ENCODE measurements around the gene CADPS2.

The CADPS2 gene

DNA sequence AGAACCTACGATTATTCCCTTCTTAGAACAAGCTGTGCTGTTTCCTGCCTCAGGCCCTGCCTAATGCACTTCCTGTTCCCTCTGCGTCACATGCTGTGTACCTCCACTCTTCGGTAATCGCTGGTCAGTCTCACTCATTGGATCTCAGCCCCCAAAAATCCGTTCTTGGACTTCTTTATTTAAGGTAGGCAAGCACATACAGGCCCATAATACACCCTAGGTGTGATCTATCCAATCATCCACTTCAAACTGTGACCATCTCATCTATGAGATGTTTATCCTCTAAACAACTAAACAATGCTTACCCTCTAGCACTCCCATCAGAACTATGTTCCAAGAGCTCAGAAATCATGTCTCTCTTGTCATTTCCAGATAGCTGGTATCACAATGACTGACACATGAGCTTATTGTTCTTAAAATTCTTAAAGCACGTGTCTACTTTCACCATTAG lies 83.9 kb downstream of the CADPS2 start:
- Histone ChIP-seq H3K4me2 (ENCODE audit: low read depth, low read length, poor library complexity, severe bottlenecking) (peak overlapping the region; percentile 14), H3K79me2 (ENCODE audit: insufficient read depth, low read length) (no peaks in the 10 kb centered on the region), H3K27me3 (ENCODE audit: low read length) (no peaks in the 10 kb centered on the region), H3K27ac (ENCODE audit: low read depth, low read length) (no peak overlapping the region), H3K4me3 (ENCODE audit: insufficient read depth, low read length, poor library complexity, severe bottlenecking) (no peak overlapping the region), H3K9ac (ENCODE audit: low read length) (no peak overlapping the region), H3K9me3 (ENCODE audit: insufficient read depth, low read length) (no peaks in the 10 kb centered on the region), H3F3A (ENCODE audit: insufficient read depth) (no peaks in the 10 kb centered on the region), H3K9me2 (replicated peaks; ENCODE audit: insufficient read depth, low read length) (no peaks in the 10 kb centered on the region), H2AFZ (ENCODE audit: low read depth, low read length, severe bottlenecking) (peak overlapping the region; percentile 47), H3K36me3 (ENCODE audit: low read length) (no peaks in the 10 kb centered on the region), H4K20me1 (ENCODE audit: low read depth, low read length) (no peaks in the 10 kb centered on the region)
- TF ChIP-seq CTCF (IDR thresholded peaks at IDR 0.05; ENCODE audit: insufficient read depth, low read length, poor library complexity, severe bottlenecking) (no peak), EZH2phosphoT487 (conservative IDR thresholded peaks at IDR 0.05; ENCODE audit: low read length) (no peak)

- no peak overlapping the region for H3K4me2 ChIP-seq (ENCODE audit: low read depth, low read length, poor library complexity, severe bottlenecking)
- H4K20me1 ChIP-seq (ENCODE audit: low read depth, low read length) = no peaks in the 10 kb centered on the region
- no peak overlapping the region for H3K9ac ChIP-seq (ENCODE audit: low read length)
- H3K79me2 ChIP-seq (ENCODE audit: insufficient read depth, low read length) = no peaks in the 10 kb centered on the region
- H2AFZ ChIP-seq (ENCODE audit: low read depth, low read length, severe bottlenecking) = no peak overlapping the region
- no peak overlapping the region for H3K4me3 ChIP-seq (ENCODE audit: insufficient read depth, low read length, poor library complexity, severe bottlenecking)
- H3K27ac ChIP-seq (ENCODE audit: low read depth, low read length) = no peak overlapping the region
- no peaks in the 10 kb centered on the region for H3K27me3 ChIP-seq (ENCODE audit: low read length)
- TF ChIP-seq EZH2phosphoT487 (conservative IDR thresholded peaks at IDR 0.05; ENCODE audit: low read length) = no peak
- no peak for TF ChIP-seq CTCF (IDR thresholded peaks at IDR 0.05; ENCODE audit: insufficient read depth, low read length, poor library complexity, severe bottlenecking)
- H3K36me3 ChIP-seq (ENCODE audit: low read length) = no peaks in the 10 kb centered on the region
- no peaks in the 10 kb centered on the region for H3K9me2 ChIP-seq (replicated peaks; ENCODE audit: insufficient read depth, low read length)
- H3K9me3 ChIP-seq (ENCODE audit: insufficient read depth, low read length) = no peaks in the 10 kb centered on the region
- no peaks in the 10 kb centered on the region for H3F3A ChIP-seq (ENCODE audit: insufficient read depth)
Observed at GRCh38 chr7:122791959-122792545, 94.2 kb downstream of the CADPS2 start.

- Histone ChIP-seq H4K20me1 (ENCODE audit: low read depth, low read length) (no peaks in the 10 kb centered on the region), H3K9ac (ENCODE audit: low read length) (no peak overlapping the region), H3K36me3 (ENCODE audit: low read length) (no peaks in the 10 kb centered on the region), H3K9me2 (replicated peaks; ENCODE audit: insufficient read depth, low read length) (no peaks in the 10 kb centered on the region), H3K4me2 (ENCODE audit: low read depth, low read length, poor library complexity, severe bottlenecking) (no peak overlapping the region), H3F3A (ENCODE audit: insufficient read depth) (no peaks in the 10 kb centered on the region), H3K9me3 (ENCODE audit: insufficient read depth, low read length) (no peaks in the 10 kb centered on the region), H3K27me3 (ENCODE audit: low read length) (no peaks in the 10 kb centered on the region), H2AFZ (ENCODE audit: low read depth, low read length, severe bottlenecking) (no peak overlapping the region), H3K4me3 (ENCODE audit: insufficient read depth, low read length, poor library complexity, severe bottlenecking) (no peak overlapping the region), H3K27ac (ENCODE audit: low read depth, low read length) (no peak overlapping the region), H3K79me2 (ENCODE audit: insufficient read depth, low read length) (no peaks in the 10 kb centered on the region)
- TF ChIP-seq CTCF (IDR thresholded peaks at IDR 0.05; ENCODE audit: insufficient read depth, low read length, poor library complexity, severe bottlenecking) (no peak), EZH2phosphoT487 (conservative IDR thresholded peaks at IDR 0.05; ENCODE audit: low read length) (no peak)
Observed at GRCh38 chr7:122790591-122790990, 95.7 kb downstream of the CADPS2 start.
